GM12878 (cell line): Measurements from ENCODE around the gene IRF2. TPM values are rescaled to one million over a fixed set of nuclear protein-coding genes. Genes with fewer than 3 reads are reported as not detected.

Experiments used
- BRCA1 ChIP-seq: IDR thresholded peaks from 2 replicates; pipeline ENCODE4 v1.6.1; 2011; ENCODE audit warnings: low read depth, low read length, improper control_type of control experiment
- DPF2 ChIP-seq: fragments of 450-650 bp; IDR thresholded peaks from 2 replicates; pipeline ENCODE4 v1.6.1; 2017; ENCODE audit warnings: mild to moderate bottlenecking
- FOS ChIP-seq: IDR thresholded peaks from 3 replicates; pipeline ENCODE4 v1.6.1; 2011; ENCODE audit warnings: borderline replicate concordance; ENCODE audit not compliant: insufficient read length; ENCODE audit errors: extremely low read depth
- FOXK2 ChIP-seq: fragments of 450-650 bp; IDR thresholded peaks from 2 replicates; pipeline ENCODE4 v1.6.1; 2017; ENCODE audit warnings: mild to moderate bottlenecking, moderate library complexity
- HCFC1 ChIP-seq: fragments of 150-350 bp; IDR thresholded peaks from 2 replicates; pipeline ENCODE4 v1.6.1; 2014; ENCODE audit warnings: low read length
- LARP7 ChIP-seq: fragments of 450-650 bp; IDR thresholded peaks from 2 replicates; pipeline ENCODE4 v1.6.1; 2017; ENCODE audit warnings: mild to moderate bottlenecking
- MEF2A ChIP-seq: IDR thresholded peaks from 2 replicates; pipeline ENCODE4 v1.6.1; 2011; ENCODE audit warnings: low read depth, mild to moderate bottlenecking, low read length, moderate library complexity; ENCODE audit not compliant: insufficient read depth
- RB1 ChIP-seq: fragments of 450-650 bp; formaldehyde crosslinking; IDR thresholded peaks from 2 replicates; pipeline ENCODE4 v1.6.1; 2017; ENCODE audit warnings: mild to moderate bottlenecking, borderline replicate concordance
- SMAD5 ChIP-seq: IDR thresholded peaks from 2 replicates; pipeline ENCODE4 v1.6.1; 2016; ENCODE audit warnings: antibody characterized with exemption, low read depth
- SPI1 ChIP-seq: IDR thresholded peaks from 2 replicates; pipeline ENCODE4 v1.6.1; 2011; ENCODE audit warnings: low read depth, mild to moderate bottlenecking, low read length, moderate library complexity, borderline replicate concordance; ENCODE audit not compliant: insufficient read depth
- SRF ChIP-seq, 2 experiments: IDR thresholded peaks; 2 replicates each; pipeline ENCODE4 v1.6.1; 2011; ENCODE audit warnings: low read depth in 2 of 2, low read length in 2 of 2, mild to moderate bottlenecking in 1 of 2, moderate library complexity in 1 of 2
- SUPT20H ChIP-seq: IDR thresholded peaks from 2 replicates; pipeline ENCODE4 v1.6.1; 2011; ENCODE audit warnings: low read depth, mild to moderate bottlenecking, low read length, moderate library complexity, borderline replicate concordance; ENCODE audit not compliant: control insufficient read depth
- ZNF217 ChIP-seq: fragments of 450-650 bp; IDR thresholded peaks from 2 replicates; pipeline ENCODE4 v1.6.1; 2017; ENCODE audit warnings: antibody characterized with exemption, mild to moderate bottlenecking
- ZZZ3 ChIP-seq: IDR thresholded peaks from 2 replicates; pipeline ENCODE4 v1.6.1; 2011; ENCODE audit warnings: low read depth; ENCODE audit not compliant: control insufficient read depth, insufficient read length
- polyA plus RNA-seq, 11 experiments: library from polyadenylated mRNA; depleted of rRNA in 4 of 11; unstranded in 6 of 11; stranded (reverse) in 5 of 11; fragments of >200 nt; fragmentation: Nextera tagmentation in 4 of 11; fragmentation: Illumina TruSeq in 1 of 11; extraction: Ambion mirVana in 4 of 11; extraction: Trizol in 1 of 11; gene quantifications; 1 replicate in 1 of 11; 2 replicates in 10 of 11; pipeline versions ENCODE4 v1.2.1 to v1.2.3, GENCODE V29; 2011 to 2016; ENCODE audit warnings: inconsistent platforms in 2 of 11, missing spikeins in 2 of 11, low read depth in 1 of 11
- total RNA-seq, 4 experiments: library from RNA; depleted of rRNA in 3 of 4; stranded (reverse); fragments of >200 nt in 3 of 4; fragmentation: Illumina TruSeq in 1 of 4; extraction: Trizol in 1 of 4; gene quantifications; 2 replicates each; pipeline versions ENCODE4 v1.2.1 to v1.2.3, GENCODE V29; 2013 to 2021
- TF ChIP-seq, protein P1 (sequence below): fragments of 450-650 bp; IDR thresholded peaks from 2 replicates; pipeline ENCODE4 v1.6.1; 2017; ENCODE audit warnings: low read depth, mild to moderate bottlenecking, moderate library complexity
- TF ChIP-seq, protein P2 (sequence below): IDR thresholded peaks from 2 replicates; pipeline ENCODE4 v1.6.1; 2011; ENCODE audit warnings: borderline replicate concordance, low read depth, mild to moderate bottlenecking, moderate library complexity, mixed read lengths, low read length; ENCODE audit not compliant: insufficient read depth; ENCODE audit errors: extremely low read length
- TF ChIP-seq, protein P3 (sequence below): fragments of 150-350 bp; IDR thresholded peaks from 2 replicates; pipeline ENCODE4 v1.6.1; 2014; ENCODE audit warnings: mild to moderate bottlenecking, low read depth, low read length
- TF ChIP-seq, protein P4 (sequence below): IDR thresholded peaks from 2 replicates; pipeline ENCODE4 v1.6.1; 2012; ENCODE audit warnings: low read depth, low read length, improper control_type of control experiment
- TF ChIP-seq, protein P5 (sequence below): fragments of 450-650 bp; IDR thresholded peaks from 2 replicates; pipeline ENCODE4 v1.6.1; 2016; ENCODE audit warnings: mild to moderate bottlenecking
- TF ChIP-seq, protein P6 (sequence below): fragments of 450-650 bp; conservative IDR thresholded peaks from 2 replicates; pipeline ENCODE4 v1.6.1; 2017; ENCODE audit warnings: mild to moderate bottlenecking, moderate library complexity

Gene IRF2
- total and polyA plus RNA-seq, 10 of the 15 experiments (the other 5 are each of a cell fraction or from before 2014, with no cell fraction given), result 45.1 to 99.3 (median 58.9) TPM

DNA sequence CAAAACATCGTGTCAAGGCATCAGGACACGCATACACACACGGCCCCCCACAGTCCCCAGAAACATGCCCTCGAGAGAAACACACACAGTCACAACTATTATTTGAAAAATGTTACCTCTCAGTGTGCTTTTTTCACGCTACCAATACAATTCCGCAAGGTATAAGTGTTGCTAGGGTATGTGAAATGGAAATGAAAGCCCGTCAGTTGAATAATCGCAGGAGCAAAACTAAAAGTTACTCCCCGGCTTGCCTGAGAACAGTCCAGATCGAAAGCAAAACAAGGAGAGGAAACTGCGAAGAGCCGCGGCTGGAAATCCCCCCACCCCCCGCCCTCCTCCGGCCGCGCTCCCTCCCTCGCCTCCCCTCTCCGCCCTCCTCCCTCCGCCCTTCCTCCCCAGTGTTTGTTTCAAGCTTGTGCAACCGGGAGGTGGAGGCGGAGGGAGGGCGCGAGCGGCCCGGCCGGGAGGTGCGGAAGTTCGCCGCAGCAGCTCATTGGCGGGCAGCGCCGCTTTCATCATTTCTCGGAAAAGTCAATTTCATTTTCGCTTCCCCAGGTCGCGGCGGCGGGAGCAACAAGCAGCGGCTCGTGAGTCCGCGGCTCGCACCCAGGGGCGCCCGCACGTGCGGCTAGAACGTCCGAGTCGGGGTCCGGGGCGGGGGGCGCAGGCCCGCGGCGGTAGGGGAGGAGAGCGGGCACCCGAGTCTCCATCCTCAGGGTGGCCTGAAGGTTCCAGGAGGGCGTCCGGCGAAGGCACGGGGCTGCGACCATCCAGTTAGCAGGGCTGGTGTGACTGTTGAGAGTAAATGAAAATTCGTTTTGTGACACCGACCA, at the start of gene IRF2 (continued):
- TF ChIP-seq, protein P1, sequence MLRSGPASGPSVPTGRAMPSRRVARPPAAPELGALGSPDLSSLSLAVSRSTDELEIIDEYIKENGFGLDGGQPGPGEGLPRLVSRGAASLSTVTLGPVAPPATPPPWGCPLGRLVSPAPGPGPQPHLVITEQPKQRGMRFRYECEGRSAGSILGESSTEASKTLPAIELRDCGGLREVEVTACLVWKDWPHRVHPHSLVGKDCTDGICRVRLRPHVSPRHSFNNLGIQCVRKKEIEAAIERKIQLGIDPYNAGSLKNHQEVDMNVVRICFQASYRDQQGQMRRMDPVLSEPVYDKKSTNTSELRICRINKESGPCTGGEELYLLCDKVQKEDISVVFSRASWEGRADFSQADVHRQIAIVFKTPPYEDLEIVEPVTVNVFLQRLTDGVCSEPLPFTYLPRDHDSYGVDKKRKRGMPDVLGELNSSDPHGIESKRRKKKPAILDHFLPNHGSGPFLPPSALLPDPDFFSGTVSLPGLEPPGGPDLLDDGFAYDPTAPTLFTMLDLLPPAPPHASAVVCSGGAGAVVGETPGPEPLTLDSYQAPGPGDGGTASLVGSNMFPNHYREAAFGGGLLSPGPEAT, result peak; percentile 87
- peak; percentile 79; the same call in 1 of the 2 replicates for TF ChIP-seq MEF2A
- TF ChIP-seq, protein P2, sequence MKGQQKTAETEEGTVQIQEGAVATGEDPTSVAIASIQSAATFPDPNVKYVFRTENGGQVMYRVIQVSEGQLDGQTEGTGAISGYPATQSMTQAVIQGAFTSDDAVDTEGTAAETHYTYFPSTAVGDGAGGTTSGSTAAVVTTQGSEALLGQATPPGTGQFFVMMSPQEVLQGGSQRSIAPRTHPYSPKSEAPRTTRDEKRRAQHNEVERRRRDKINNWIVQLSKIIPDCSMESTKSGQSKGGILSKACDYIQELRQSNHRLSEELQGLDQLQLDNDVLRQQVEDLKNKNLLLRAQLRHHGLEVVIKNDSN, result peak; percentile 2
- peak; percentile 73 for TF ChIP-seq FOXK2
- TF ChIP-seq DPF2, result peak; percentile 46
- no peak for TF ChIP-seq ZZZ3
- no peak for TF ChIP-seq ZNF217
- no peak for TF ChIP-seq HCFC1
- TF ChIP-seq, protein P3, sequence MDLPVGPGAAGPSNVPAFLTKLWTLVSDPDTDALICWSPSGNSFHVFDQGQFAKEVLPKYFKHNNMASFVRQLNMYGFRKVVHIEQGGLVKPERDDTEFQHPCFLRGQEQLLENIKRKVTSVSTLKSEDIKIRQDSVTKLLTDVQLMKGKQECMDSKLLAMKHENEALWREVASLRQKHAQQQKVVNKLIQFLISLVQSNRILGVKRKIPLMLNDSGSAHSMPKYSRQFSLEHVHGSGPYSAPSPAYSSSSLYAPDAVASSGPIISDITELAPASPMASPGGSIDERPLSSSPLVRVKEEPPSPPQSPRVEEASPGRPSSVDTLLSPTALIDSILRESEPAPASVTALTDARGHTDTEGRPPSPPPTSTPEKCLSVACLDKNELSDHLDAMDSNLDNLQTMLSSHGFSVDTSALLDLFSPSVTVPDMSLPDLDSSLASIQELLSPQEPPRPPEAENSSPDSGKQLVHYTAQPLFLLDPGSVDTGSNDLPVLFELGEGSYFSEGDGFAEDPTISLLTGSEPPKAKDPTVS, result no peak
- peak; percentile 78; the same call in 1 of the 2 replicates for TF ChIP-seq SMAD5
- TF ChIP-seq LARP7, result 0 out of 2 replicates have a peak, but pooled peaks have one; percentile 58
- TF ChIP-seq, protein P4, sequence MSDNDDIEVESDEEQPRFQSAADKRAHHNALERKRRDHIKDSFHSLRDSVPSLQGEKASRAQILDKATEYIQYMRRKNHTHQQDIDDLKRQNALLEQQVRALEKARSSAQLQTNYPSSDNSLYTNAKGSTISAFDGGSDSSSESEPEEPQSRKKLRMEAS, result peak; percentile 50; the same call in 1 of the 2 replicates
- TF ChIP-seq SRF (IDR thresholded peaks at IDR 0.05; ENCODE audit: low read depth in 2 of 2, low read length in 2 of 2), result 0 out of 4 replicates have a peak, but pooled peaks of 1 of the 2 experiments have one; percentile 0
- TF ChIP-seq, protein P5, sequence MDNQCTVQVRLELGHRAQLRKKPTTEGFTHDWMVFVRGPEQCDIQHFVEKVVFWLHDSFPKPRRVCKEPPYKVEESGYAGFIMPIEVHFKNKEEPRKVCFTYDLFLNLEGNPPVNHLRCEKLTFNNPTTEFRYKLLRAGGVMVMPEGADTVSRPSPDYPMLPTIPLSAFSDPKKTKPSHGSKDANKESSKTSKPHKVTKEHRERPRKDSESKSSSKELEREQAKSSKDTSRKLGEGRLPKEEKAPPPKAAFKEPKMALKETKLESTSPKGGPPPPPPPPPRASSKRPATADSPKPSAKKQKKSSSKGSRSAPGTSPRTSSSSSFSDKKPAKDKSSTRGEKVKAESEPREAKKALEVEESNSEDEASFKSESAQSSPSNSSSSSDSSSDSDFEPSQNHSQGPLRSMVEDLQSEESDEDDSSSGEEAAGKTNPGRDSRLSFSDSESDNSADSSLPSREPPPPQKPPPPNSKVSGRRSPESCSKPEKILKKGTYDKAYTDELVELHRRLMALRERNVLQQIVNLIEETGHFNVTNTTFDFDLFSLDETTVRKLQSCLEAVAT, result 0 out of 2 replicates have a peak, but pooled peaks have one; percentile 81
- no peak for TF ChIP-seq SUPT20H
- no peak for TF ChIP-seq BRCA1
- peak; percentile 48; the same call in 1 of the 2 replicates for TF ChIP-seq SPI1
- TF ChIP-seq, protein P6, sequence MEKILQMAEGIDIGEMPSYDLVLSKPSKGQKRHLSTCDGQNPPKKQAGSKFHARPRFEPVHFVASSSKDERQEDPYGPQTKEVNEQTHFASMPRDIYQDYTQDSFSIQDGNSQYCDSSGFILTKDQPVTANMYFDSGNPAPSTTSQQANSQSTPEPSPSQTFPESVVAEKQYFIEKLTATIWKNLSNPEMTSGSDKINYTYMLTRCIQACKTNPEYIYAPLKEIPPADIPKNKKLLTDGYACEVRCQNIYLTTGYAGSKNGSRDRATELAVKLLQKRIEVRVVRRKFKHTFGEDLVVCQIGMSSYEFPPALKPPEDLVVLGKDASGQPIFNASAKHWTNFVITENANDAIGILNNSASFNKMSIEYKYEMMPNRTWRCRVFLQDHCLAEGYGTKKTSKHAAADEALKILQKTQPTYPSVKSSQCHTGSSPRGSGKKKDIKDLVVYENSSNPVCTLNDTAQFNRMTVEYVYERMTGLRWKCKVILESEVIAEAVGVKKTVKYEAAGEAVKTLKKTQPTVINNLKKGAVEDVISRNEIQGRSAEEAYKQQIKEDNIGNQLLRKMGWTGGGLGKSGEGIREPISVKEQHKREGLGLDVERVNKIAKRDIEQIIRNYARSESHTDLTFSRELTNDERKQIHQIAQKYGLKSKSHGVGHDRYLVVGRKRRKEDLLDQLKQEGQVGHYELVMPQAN, result peak; percentile 89
- no peak for TF ChIP-seq FOS
- peak; percentile 85; the same call in 1 of the 2 replicates for TF ChIP-seq RB1
